GM12878 (cell line): ENCODE data around the gene GAK. TPM values are rescaled to one million over a fixed set of nuclear protein-coding genes. Genes with fewer than 3 reads are reported as not detected.

Source experiments
- ATAC-seq: fragments of 200-7000 bp; cut with Tn5 transposase; 3 replicates; pipeline ENCODE4 v1.9.1; 2020; ENCODE audit warnings: mild to moderate bottlenecking, moderate library complexity
- BruUV-seq: library from RNA; stranded (reverse); fragments of 400-500 nt; replicated peaks from 2 replicates; lab custom pipeline; 2021; lab: Mats Ljungman, UMichigan
- CTCF ChIA-PET: fragments of 300-600 bp; sonication (Branson Sonifier 250); formaldehyde crosslinking; extraction: SDS; loops from one replicate; lab custom pipeline; 2021; ENCODE audit warnings: inconsistent platforms; lab: Yijun Ruan, JAX
- POLR2A ChIA-PET: fragments of 350-600 bp; formaldehyde crosslinking; extraction: SDS; loops from one replicate; lab custom pipeline; 2021; ENCODE audit warnings: inconsistent platforms; lab: Charles Lee
- RAD21 ChIA-PET: fragments of 300-600 bp; sonication (Branson Sonifier 250); formaldehyde crosslinking; loops from one replicate; lab custom pipeline; 2023; ENCODE audit warnings: antibody characterized with exemption; ENCODE audit not compliant: unreplicated experiment; lab: Charles Lee
- SMC1A ChIA-PET: fragments of 300-600 bp; sonication (Branson Sonifier 250); formaldehyde crosslinking; loops from one replicate; lab custom pipeline; 2023; ENCODE audit not compliant: unreplicated experiment, uncharacterized antibody; lab: Charles Lee
- DNase-seq: peaks from one replicate; pipeline ENCODE4 v3.0.0-alpha.2; 2011; ENCODE audit warnings: low read depth, low spot score
- FAIRE-seq: peaks from 3 replicates; lab custom pipeline; 2011; peaks lifted over from hg19 to GRCh38; lab: Jason Lieb, UNC
- H2AFZ ChIP-seq: 2 replicates; pipeline ENCODE4 v1.6.0; 2011; ENCODE audit warnings: low read depth, low read length, control low read depth; ENCODE audit not compliant: control insufficient read depth
- H3K27ac ChIP-seq: 2 replicates; pipeline ENCODE4 v1.5.1; 2011; ENCODE audit warnings: control low read depth; ENCODE audit not compliant: control insufficient read depth, insufficient read depth
- H3K27me3 ChIP-seq, 2 experiments: replicated peaks in 1 of 2; 2 replicates each; pipeline versions ENCODE4 v1.6.0 to v1.6.1; 2011; ENCODE audit warnings: low read length in 1 of 2; ENCODE audit not compliant: control insufficient read depth in 2 of 2, insufficient read depth in 2 of 2
- H3K36me3 ChIP-seq, 2 experiments: 2 replicates each; pipeline ENCODE4 v1.5.1; 2011; ENCODE audit warnings: low read length in 1 of 2; ENCODE audit not compliant: control insufficient read depth in 2 of 2, insufficient read depth in 2 of 2
- H3K4me1 ChIP-seq: 2 replicates; pipeline ENCODE4 v1.6.1; 2011; ENCODE audit warnings: mild to moderate bottlenecking, low read length, moderate library complexity, mixed read lengths; ENCODE audit not compliant: control insufficient read depth, insufficient read depth
- H3K4me2 ChIP-seq: 2 replicates; pipeline ENCODE4 v1.6.0; 2011; ENCODE audit warnings: control low read depth; ENCODE audit not compliant: control insufficient read depth, insufficient read depth
- H3K4me3 ChIP-seq: fragments of 200-600 bp; sonication (generic); 2 replicates; pipeline ENCODE4 v1.5.1; 2016
- H3K79me2 ChIP-seq: 2 replicates; pipeline ENCODE4 v1.6.0; 2011; ENCODE audit warnings: low read length; ENCODE audit not compliant: control insufficient read depth, insufficient read depth
- H3K9ac ChIP-seq: 2 replicates; pipeline ENCODE4 v1.8.0; 2011; ENCODE audit warnings: low read length, control low read depth, mixed read lengths; ENCODE audit not compliant: control insufficient read depth, insufficient read depth
- H3K9me3 ChIP-seq: replicated peaks from 3 replicates; pipeline ENCODE4 v1.5.1; 2011; ENCODE audit warnings: mild to moderate bottlenecking, low read length; ENCODE audit not compliant: control insufficient read depth, insufficient read depth
- H4K20me1 ChIP-seq: 2 replicates; pipeline ENCODE4 v1.6.0; 2011; ENCODE audit not compliant: control insufficient read depth, insufficient read depth
- BACH1 ChIP-seq: fragments of 450-650 bp; IDR thresholded peaks from 2 replicates; pipeline ENCODE4 v1.6.1; 2017; ENCODE audit warnings: mild to moderate bottlenecking, borderline replicate concordance
- EP300 ChIP-seq, 2 experiments: fragments of 150-350 bp in 1 of 2; IDR thresholded peaks; 2 replicates each; pipeline ENCODE4 v1.6.1; 2011 to 2012; ENCODE audit warnings: low read depth in 2 of 2, low read length in 2 of 2, borderline replicate concordance in 1 of 2, improper control_type of control experiment in 1 of 2, inconsistent platforms in 1 of 2; ENCODE audit not compliant: control insufficient read depth in 1 of 2
- EZH2 ChIP-seq: IDR thresholded peaks from 2 replicates; pipeline ENCODE4 v1.6.1; 2012; ENCODE audit warnings: low read depth, mild to moderate bottlenecking, control low read depth, inconsistent platforms, low read length, borderline replicate concordance; ENCODE audit not compliant: control insufficient read depth
- JUND ChIP-seq: IDR thresholded peaks from 2 replicates; pipeline ENCODE4 v1.6.1; 2012; ENCODE audit warnings: low read depth, mild to moderate bottlenecking, low read length, improper control_type of control experiment, moderate library complexity
- LARP7 ChIP-seq: fragments of 450-650 bp; IDR thresholded peaks from 2 replicates; pipeline ENCODE4 v1.6.1; 2017; ENCODE audit warnings: mild to moderate bottlenecking
- POLR2AphosphoS2 ChIP-seq: IDR thresholded peaks from 2 replicates; pipeline ENCODE4 v1.6.1; 2011; ENCODE audit warnings: low read depth, mild to moderate bottlenecking, low read length, improper control_type of control experiment, moderate library complexity
- STAT3 ChIP-seq: IDR thresholded peaks from 2 replicates; pipeline ENCODE4 v1.6.1; 2011; ENCODE audit warnings: low read depth, low read length, improper control_type of control experiment
- TCF12 ChIP-seq: IDR thresholded peaks from 2 replicates; pipeline ENCODE4 v1.6.1; 2011; ENCODE audit warnings: low read depth, mild to moderate bottlenecking, low read length
- USF1 ChIP-seq: IDR thresholded peaks from 2 replicates; pipeline ENCODE4 v1.6.1; 2011; ENCODE audit warnings: borderline replicate concordance, low read depth, mild to moderate bottlenecking, moderate library complexity, mixed read lengths, low read length; ENCODE audit not compliant: insufficient read depth; ENCODE audit errors: extremely low read length
- ZNF24 ChIP-seq: fragments of 450-650 bp; IDR thresholded peaks from 2 replicates; pipeline ENCODE4 v1.6.1; 2017; ENCODE audit warnings: antibody characterized with exemption, mild to moderate bottlenecking
- whole genome bisulfite sequencing: methylation state at CpG from one replicate; pipeline ENCODE4 v1.1.6; 2016; ENCODE audit warnings: low lambda C conversion rate; ENCODE audit not compliant: insufficient replicate concordance, insufficient coverage; ENCODE audit errors: missing lambda C conversion rate; 5-methylcytosine and 5-hydroxymethylcytosine counted together
- in situ Hi-C: fragments of 300-500 bp; cut with MboI; formaldehyde crosslinking; loops from 9 replicates; pipeline ENCODE4 v1.14.3; 2018; ENCODE audit warnings: mixed read lengths
- intact Hi-C: fragments of 100-400 bp; cut with micrococcal nuclease; formaldehyde crosslinking; loops from one replicate; pipeline ENCODE4 v1.14.2; 2022; ENCODE audit not compliant: unreplicated experiment
- polyA plus RNA-seq, 11 experiments: library from polyadenylated mRNA; depleted of rRNA in 4 of 11; unstranded in 6 of 11; stranded (reverse) in 5 of 11; fragments of >200 nt; fragmentation: Nextera tagmentation in 4 of 11; fragmentation: Illumina TruSeq in 1 of 11; extraction: Ambion mirVana in 4 of 11; extraction: Trizol in 1 of 11; gene quantifications; 1 replicate in 1 of 11; 2 replicates in 10 of 11; pipeline versions ENCODE4 v1.2.1 to v1.2.3, GENCODE V29; 2011 to 2016; ENCODE audit warnings: inconsistent platforms in 2 of 11, missing spikeins in 2 of 11, low read depth in 1 of 11
- total RNA-seq, 4 experiments: library from RNA; depleted of rRNA in 3 of 4; stranded (reverse); fragments of >200 nt in 3 of 4; fragmentation: Illumina TruSeq in 1 of 4; extraction: Trizol in 1 of 4; gene quantifications; 2 replicates each; pipeline versions ENCODE4 v1.2.1 to v1.2.3, GENCODE V29; 2013 to 2021
- TF ChIP-seq, protein P1 (sequence below): fragments of 450-650 bp; conservative IDR thresholded peaks from 2 replicates; pipeline ENCODE4 v1.6.1; 2017; ENCODE audit warnings: mild to moderate bottlenecking, moderate library complexity

The GAK gene
- total and polyA plus RNA-seq, 10 of the 15 experiments (the other 5 are each of a cell fraction or from before 2014, with no cell fraction given): 0.82 to 127 (median 53.8) TPM

DNA sequence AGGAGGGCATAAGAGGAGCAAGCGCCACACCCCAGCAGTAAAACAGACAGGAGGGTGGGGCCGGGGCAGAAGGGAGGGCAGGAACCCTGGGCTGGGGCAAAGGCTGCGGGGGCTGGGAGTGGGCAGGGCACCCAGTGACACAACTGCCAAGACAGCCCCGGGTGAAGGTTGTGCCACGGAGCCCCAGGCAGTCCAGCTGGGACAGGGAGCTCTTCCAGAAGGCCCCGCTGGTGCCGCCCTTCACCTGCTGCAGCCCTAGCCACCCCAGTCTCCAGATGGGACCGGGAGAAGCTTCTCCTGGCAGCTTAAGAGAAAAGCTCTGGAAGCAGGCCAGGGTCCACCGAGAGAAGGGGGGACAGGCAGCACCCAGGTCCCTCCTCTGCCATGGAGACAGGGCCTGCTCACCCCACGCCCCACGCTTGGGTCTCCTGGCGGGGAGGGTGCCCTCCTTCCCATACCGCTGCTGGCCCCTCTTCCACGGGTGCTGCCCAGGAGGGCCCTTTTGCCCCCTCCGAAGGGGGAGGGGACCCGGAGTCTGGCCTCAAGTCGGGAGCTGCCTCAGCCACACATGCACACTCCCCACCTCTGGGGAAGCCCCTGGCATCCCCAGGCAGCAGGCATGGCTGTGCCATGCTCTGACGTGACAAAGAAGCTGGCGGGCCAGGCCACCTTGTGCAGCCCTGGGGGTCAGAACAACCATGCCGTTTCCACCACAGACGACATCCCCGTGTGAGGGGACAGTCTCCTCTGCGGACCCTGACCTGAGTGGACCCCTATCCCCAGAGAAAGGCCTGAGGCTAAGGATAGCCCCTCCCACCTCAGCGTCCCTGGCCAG is 39.8 kb upstream of the GAK start:
- no peak overlapping the region for H3K27ac ChIP-seq
- no TSS peak for BruUV-seq
- peaks cover 5% of the 10 kb centered on the region; the same call in 1 of the 2 replicates for H3K4me1 ChIP-seq
- H3K4me3 ChIP-seq: peak overlapping the region; percentile 75; the same call in 1 of the 2 replicates
- CTCF ChIA-PET: no interaction called here
- ATAC-seq: 0 out of 3 replicates have a peak, but pooled peaks have one; percentile 10
- no peaks in the 10 kb centered on the region for H3K79me2 ChIP-seq
- H4K20me1 ChIP-seq: no peaks in the 10 kb centered on the region
- WGBS: 75% methylated on average over 24 of the region's 24 CpGs
- no peak overlapping the region for H2AFZ ChIP-seq
- in situ Hi-C loops: no loop called here
- POLR2A ChIA-PET: interaction anchor here (0.9 to 1.7 kb wide), 3 partner anchors 15 to 37 kb away, joined by 3 to 4 read pairs (median 3); partner anchors contain the start of gene IDUA
- no peak for TF ChIP-seq EP300 (IDR thresholded peaks at IDR 0.05; ENCODE audit: borderline replicate concordance in 1 of 2, control insufficient read depth in 1 of 2, low read depth in 2 of 2, low read length in 2 of 2)
- H3K4me2 ChIP-seq: peak overlapping the region; percentile 98
- RAD21 ChIA-PET: no interaction called here
- no peaks in the 10 kb centered on the region for H3K27me3 ChIP-seq
- intact Hi-C loops: loop anchor here (5.0 kb wide), 1 partner anchor 35 kb away; no protein-coding TSS in a partner anchor
- no peaks in the 10 kb centered on the region; the same call in 2 of the 3 replicates for H3K9me3 ChIP-seq
- H3K9ac ChIP-seq: peak overlapping the region; percentile 56; the same call in 1 of the 2 replicates
- SMC1A ChIA-PET: no interaction called here
- DNase-seq: no peak
- no peak for FAIRE-seq
- H3K36me3 ChIP-seq: no peaks in the 10 kb centered on the region

GRCh38 chr4:970854-971520 is 38.9 kb upstream of the GAK start:
- FAIRE-seq (no peak), ATAC-seq (no peak), DNase-seq (no peak)
- H3K27me3 ChIP-seq: no peaks in the 10 kb centered on the region
- H3K27ac ChIP-seq: no peak overlapping the region
- ChIA-PET POLR2A (interaction anchor here (1.7 kb wide), 1 partner anchor 16 kb away, joined by 4 read pairs; the partner anchor contains the start of gene IDUA), CTCF (no interaction called here), SMC1A (no interaction called here), RAD21 (no interaction called here)
- no peak overlapping the region for H3K4me2 ChIP-seq
- no peaks in the 10 kb centered on the region for H3K79me2 ChIP-seq
- in situ Hi-C loops: no loop called here
- intact Hi-C loops: loop anchor here (5.0 kb wide), 1 partner anchor 34 kb away; no protein-coding TSS in a partner anchor
- H2AFZ ChIP-seq: no peak overlapping the region
- H3K9ac ChIP-seq: no peak overlapping the region
- no peak overlapping the region for H3K4me3 ChIP-seq
- 77% methylated on average over 17 of the region's 17 CpGs for WGBS
- BruUV-seq: no TSS peak
- peaks cover 5% of the 10 kb centered on the region; the same call in 1 of the 2 replicates for H3K4me1 ChIP-seq
- H3K9me3 ChIP-seq: no peaks in the 10 kb centered on the region; the same call in 2 of the 3 replicates
- no peaks in the 10 kb centered on the region for H4K20me1 ChIP-seq
- H3K36me3 ChIP-seq: no peaks in the 10 kb centered on the region
- TF ChIP-seq BACH1: no peak
- TF ChIP-seq STAT3: no peak
- TF ChIP-seq POLR2AphosphoS2: no peak
- TF ChIP-seq LARP7: no peak
- TF ChIP-seq TCF12: no peak
- TF ChIP-seq USF1: no peak
- TF ChIP-seq ZNF24: no peak
- no peak for TF ChIP-seq JUND
- TF ChIP-seq, protein P1, sequence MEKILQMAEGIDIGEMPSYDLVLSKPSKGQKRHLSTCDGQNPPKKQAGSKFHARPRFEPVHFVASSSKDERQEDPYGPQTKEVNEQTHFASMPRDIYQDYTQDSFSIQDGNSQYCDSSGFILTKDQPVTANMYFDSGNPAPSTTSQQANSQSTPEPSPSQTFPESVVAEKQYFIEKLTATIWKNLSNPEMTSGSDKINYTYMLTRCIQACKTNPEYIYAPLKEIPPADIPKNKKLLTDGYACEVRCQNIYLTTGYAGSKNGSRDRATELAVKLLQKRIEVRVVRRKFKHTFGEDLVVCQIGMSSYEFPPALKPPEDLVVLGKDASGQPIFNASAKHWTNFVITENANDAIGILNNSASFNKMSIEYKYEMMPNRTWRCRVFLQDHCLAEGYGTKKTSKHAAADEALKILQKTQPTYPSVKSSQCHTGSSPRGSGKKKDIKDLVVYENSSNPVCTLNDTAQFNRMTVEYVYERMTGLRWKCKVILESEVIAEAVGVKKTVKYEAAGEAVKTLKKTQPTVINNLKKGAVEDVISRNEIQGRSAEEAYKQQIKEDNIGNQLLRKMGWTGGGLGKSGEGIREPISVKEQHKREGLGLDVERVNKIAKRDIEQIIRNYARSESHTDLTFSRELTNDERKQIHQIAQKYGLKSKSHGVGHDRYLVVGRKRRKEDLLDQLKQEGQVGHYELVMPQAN: no peak
- no peak for TF ChIP-seq EZH2
